Glutamatergic neuron (in vitro differentiated cells): ENCODE data around the gene CHKA. TPM values are rescaled to one million over a fixed set of nuclear protein-coding genes. Genes with fewer than 3 reads are reported as not detected.

Experiments
- DNase-seq: peaks from one replicate; pipeline ENCODE4 v3.0.0; 2022
- H3K27ac Mint-ChIP-seq: one replicate; pipeline ENCODE4 v1.8.0; 2020; ENCODE audit warnings: mild to moderate bottlenecking, mixed read lengths, inconsistent platforms; ENCODE audit not compliant: unreplicated experiment
- H3K27me3 Mint-ChIP-seq: one replicate; pipeline ENCODE4 v1.8.0; 2020; ENCODE audit warnings: mild to moderate bottlenecking, moderate library complexity, mixed read lengths, inconsistent platforms; ENCODE audit not compliant: unreplicated experiment
- H3K36me3 Mint-ChIP-seq: one replicate; pipeline ENCODE4 v1.8.0; 2020; ENCODE audit warnings: mild to moderate bottlenecking, mixed read lengths, inconsistent platforms; ENCODE audit not compliant: unreplicated experiment
- H3K4me1 Mint-ChIP-seq: one replicate; pipeline ENCODE4 v1.8.0; 2020; ENCODE audit warnings: mild to moderate bottlenecking, low read depth, mixed read lengths, inconsistent platforms; ENCODE audit not compliant: unreplicated experiment
- H3K4me3 Mint-ChIP-seq: one replicate; pipeline ENCODE4 v1.8.0; 2020; ENCODE audit warnings: mild to moderate bottlenecking, mixed read lengths, inconsistent platforms; ENCODE audit not compliant: unreplicated experiment
- H3K9me3 Mint-ChIP-seq: one replicate; pipeline ENCODE4 v1.8.0; 2020; ENCODE audit warnings: mild to moderate bottlenecking, moderate library complexity, mixed read lengths, inconsistent platforms; ENCODE audit not compliant: unreplicated experiment
- total RNA-seq: library from RNA; stranded (reverse); fragmentation: NEBNext Ultra II Directional; extraction: Animal tissue kit (Norgen Biotek cat#: 25700); gene quantifications from one replicate; pipeline ENCODE4 v1.2.1, GENCODE V29; 2021; ENCODE audit not compliant: unreplicated experiment
- TF ChIP-seq, protein P1 (sequence below): fragments of 200-600 bp; sonication (generic); IDR thresholded peaks from one replicate; pipeline ENCODE4 v1.5.0; 2021; ENCODE audit not compliant: partially characterized antibody, unreplicated experiment

Gene CHKA
- total RNA-seq, 1 donor from 2014 or later: 74.1 TPM

DNA sequence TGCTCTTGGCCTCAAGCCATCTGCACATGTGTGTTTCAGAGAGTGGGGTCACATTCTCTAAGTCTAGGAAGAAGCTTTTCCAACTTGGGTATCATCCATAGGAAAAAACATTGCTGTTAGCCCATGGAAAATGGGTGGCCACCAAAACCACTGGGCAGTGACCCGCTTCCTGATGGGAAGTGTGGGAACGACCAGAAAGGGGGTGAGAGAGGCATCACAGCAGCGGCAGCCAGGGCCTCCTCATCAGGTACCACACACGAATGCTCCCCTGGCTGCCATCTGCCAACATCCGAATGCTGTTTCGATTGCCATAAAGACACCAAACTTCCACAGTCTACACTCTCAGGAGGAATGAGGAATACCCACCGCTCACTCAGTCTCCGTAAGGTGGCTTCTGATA lies 40.3 kb downstream of the CHKA start:
- Mint-ChIP-seq H3K9me3 (peaks cover 2% of the 10 kb centered on the region), H3K36me3 (peaks cover 4% of the 10 kb centered on the region), H3K27me3 (no peaks in the 10 kb centered on the region), H3K4me3 (no peak overlapping the region), H3K4me1 (peaks cover 14% of the 10 kb centered on the region), H3K27ac (no peak overlapping the region)
- TF ChIP-seq, protein P1, sequence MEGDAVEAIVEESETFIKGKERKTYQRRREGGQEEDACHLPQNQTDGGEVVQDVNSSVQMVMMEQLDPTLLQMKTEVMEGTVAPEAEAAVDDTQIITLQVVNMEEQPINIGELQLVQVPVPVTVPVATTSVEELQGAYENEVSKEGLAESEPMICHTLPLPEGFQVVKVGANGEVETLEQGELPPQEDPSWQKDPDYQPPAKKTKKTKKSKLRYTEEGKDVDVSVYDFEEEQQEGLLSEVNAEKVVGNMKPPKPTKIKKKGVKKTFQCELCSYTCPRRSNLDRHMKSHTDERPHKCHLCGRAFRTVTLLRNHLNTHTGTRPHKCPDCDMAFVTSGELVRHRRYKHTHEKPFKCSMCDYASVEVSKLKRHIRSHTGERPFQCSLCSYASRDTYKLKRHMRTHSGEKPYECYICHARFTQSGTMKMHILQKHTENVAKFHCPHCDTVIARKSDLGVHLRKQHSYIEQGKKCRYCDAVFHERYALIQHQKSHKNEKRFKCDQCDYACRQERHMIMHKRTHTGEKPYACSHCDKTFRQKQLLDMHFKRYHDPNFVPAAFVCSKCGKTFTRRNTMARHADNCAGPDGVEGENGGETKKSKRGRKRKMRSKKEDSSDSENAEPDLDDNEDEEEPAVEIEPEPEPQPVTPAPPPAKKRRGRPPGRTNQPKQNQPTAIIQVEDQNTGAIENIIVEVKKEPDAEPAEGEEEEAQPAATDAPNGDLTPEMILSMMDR: no peak
- no peak for DNase-seq

DNA sequence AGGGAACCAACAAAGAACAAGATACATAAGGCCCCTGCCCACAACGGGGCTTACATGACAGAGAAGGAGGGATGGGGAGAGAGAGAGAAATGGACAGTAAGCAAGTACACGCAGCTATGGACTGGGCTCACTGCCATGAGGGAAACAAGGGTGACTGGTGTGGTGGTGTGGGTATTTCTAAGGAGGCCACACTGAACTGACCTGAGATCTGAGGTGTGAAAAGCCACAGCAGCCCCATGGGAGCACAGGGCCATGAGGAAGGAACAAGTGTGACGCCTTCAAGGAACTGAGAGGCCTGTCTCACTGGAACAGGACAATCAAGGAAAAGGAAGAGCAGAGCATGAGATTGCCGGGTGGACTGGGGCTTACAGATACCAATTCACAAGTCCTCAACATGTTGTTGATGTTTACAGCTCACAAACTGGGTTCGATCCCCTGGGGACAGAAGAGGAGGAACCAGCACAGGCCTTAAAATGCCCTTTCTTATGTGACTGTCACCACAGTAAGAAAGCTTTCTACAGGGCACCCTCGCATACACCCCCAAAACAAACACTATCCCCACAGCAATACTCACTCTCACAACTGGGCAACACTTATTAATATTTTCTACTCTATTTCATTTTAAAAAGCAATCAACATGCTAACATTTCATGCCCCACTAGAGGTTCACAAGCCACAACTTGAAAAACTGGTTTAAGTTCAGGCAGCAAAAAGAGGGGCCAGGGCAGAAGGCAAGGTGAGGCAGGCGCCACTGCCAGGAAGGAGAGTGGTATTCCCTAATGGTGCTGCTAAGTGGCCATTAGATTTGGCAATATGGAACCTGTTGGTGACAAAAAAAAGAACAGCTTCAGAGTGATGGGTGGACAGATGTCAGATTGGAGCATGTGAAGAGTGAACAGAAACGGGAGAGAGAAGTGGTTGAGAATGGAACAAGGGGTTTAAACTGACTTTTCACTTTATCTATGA lies 43.3 kb downstream of the CHKA start:
- TF ChIP-seq, protein P1: no peak
- Mint-ChIP-seq H3K27ac (peak overlapping the region; percentile 67), H3K27me3 (peaks cover 4% of the 10 kb centered on the region), H3K4me1 (peaks cover 20% of the 10 kb centered on the region), H3K9me3 (peaks cover 2% of the 10 kb centered on the region), H3K4me3 (peak overlapping the region; percentile 10), H3K36me3 (peaks cover 4% of the 10 kb centered on the region)
- DNase-seq: no peak

DNA sequence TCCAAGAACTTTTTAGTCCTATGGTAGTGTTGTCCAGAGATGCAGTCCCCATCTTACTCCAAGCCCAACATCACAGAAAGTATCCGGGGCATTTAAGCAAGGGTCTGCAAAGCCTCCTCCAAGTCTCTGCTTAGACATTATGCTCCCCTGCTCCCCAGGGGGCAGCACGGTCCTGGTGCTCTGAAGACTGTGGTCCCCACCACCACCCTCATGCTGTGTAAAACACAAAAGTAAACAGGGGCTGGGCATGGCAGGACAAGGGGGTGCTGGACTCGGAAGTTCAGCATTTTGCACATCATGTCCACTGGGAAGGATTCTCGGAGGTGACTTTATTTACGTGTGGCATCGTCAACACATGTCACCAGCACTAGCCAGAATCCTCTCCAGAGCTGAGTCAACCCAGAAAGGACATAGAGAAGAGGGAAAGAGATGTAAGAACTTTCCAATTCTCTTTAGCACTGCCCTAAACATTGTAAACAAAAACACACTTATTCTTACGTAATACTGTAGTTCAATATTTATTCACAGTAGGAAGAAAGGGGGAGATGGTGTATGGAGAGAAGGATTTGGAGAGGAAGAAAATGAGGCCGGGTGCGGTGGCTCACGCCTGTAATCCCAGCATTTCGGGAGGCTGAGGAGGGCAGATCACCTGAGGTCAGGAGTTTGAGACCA lies 44.7 kb downstream of the CHKA start:
- Mint-ChIP-seq H3K4me1 (peaks cover 16% of the 10 kb centered on the region), H3K4me3 (no peak overlapping the region), H3K36me3 (peaks cover 4% of the 10 kb centered on the region), H3K27ac (no peak overlapping the region), H3K9me3 (peaks cover 2% of the 10 kb centered on the region), H3K27me3 (peaks cover 4% of the 10 kb centered on the region)
- no peak for DNase-seq
- TF ChIP-seq, protein P1: no peak

DNA sequence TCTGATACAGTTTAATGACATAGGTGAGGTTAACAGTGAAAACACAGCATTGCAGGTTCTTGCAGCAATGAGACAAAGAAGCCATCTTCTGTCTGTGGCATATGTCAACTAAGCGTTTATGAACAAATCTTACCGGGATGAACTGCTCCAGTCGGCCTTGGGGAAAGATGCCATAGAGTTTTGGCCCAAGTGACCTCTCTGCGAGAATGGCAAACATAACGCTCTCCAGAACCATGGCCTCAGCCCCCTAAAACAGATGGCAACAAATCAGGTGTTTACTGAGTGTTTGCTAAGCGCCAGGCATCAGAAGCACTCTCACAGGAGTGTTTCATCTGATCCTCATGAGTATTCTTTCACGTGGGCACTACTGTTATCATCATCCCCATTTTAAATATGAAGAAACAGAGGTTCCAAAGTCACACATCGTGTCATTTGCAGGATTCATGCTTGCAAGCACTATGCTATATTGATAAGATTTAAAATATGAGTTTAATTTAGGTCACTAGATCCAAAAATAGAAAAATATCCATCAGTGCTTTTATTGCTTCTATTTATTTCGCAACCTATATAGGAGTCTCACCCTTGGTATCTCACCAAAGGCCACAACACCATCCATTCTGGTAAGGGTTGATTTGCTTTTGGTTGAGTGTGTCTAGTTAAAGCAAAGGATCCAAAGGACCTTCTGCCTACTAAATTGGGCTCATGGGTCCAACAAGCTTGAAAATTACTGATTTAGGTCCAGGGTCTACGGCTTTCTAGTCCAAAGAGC lies 46.4 kb downstream of the CHKA start:
- peaks cover 4% of the 10 kb centered on the region for H3K27me3 Mint-ChIP-seq
- peaks cover 3% of the 10 kb centered on the region for H3K36me3 Mint-ChIP-seq
- H3K4me3 Mint-ChIP-seq: no peak overlapping the region
- peaks cover 2% of the 10 kb centered on the region for H3K9me3 Mint-ChIP-seq
- DNase-seq: no peak
- H3K4me1 Mint-ChIP-seq: peaks cover 16% of the 10 kb centered on the region
- TF ChIP-seq, protein P1: no peak
- H3K27ac Mint-ChIP-seq: no peak overlapping the region
